ENCODE results near the gene ATP8A2. TPM values are rescaled to one million over a fixed set of nuclear protein-coding genes. Genes with fewer than 3 reads are reported as not detected.
"Not testable (repeated sequence)": the region's sequence is repeated elsewhere in the genome, so short reads cannot be mapped to it uniquely, and the experiment has no call there.

The ATP8A2 gene
- total RNA-seq, 1 experiment from 2014 or later: not detected

DNA sequence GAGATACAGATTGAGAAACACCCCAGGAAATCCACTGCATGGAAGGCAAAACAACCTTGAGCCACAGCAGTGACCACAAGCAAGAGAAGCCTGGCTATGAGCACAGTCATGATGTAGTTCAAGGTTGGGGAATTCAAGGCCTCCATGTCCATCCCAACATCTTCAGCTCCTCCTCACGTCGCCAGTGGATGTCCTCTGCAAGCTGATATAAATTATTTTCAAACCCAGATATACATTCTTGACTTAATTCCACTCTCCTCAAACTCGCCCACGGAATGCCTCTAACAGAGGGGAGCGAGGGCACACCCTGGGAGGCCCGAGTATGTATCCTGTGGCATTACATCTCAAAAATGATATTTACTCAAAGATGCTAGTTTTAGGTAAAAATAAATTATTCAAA lies 574.5 kb downstream of the ATP8A2 start:
- CTCF ChIA-PET: no interaction called here

DNA sequence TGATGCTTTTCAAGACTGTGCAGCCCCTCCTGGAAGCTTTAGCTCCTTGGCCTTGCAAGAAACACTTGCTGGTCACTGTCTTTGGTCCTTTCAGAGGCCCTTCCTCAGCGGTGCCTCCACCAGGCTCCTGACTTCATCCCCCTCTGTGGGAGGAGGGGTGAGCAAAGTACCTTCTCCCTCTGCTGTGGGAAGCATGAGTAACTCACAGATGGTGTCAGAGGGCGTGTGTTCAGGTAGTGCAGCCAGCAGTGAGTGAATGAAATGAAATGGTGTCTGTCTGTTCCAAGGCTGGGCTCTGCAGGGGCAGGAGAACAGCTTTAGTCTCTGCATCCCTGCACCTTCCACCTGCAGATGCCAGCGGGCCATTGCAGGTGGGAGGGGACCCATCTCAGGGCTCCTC lies 577.1 kb downstream of the ATP8A2 start:
- Histone ChIP-seq H4K20me1 (ENCODE audit: insufficient read depth) (no peaks in the 10 kb centered on the region), H2AFZ (no peak overlapping the region), H3F3A (ENCODE audit: insufficient read depth, low read depth) (no peaks in the 10 kb centered on the region), H3K4me2 (no peak overlapping the region), H3K9me2 (ENCODE audit: insufficient read depth) (no peaks in the 10 kb centered on the region), H3K27me3 (ENCODE audit: insufficient read depth, low read depth) (peaks cover 92% of the 10 kb centered on the region), H3K79me2 (ENCODE audit: low read depth) (no peaks in the 10 kb centered on the region), H3K27ac (no peak overlapping the region), H3K36me3 (ENCODE audit: low read depth) (no peaks in the 10 kb centered on the region), H3K9me3 (ENCODE audit: insufficient read depth, low read depth) (no peaks in the 10 kb centered on the region), H3K4me3 (no peak overlapping the region), H3K4me1 (replicated peaks; ENCODE audit: insufficient read depth) (no peaks in the 10 kb centered on the region)
- DNase-seq: no peak
- no peak for TF ChIP-seq EZH2 (IDR thresholded peaks at IDR 0.05; ENCODE audit: low read depth)
- TF ChIP-seq, protein P1, sequence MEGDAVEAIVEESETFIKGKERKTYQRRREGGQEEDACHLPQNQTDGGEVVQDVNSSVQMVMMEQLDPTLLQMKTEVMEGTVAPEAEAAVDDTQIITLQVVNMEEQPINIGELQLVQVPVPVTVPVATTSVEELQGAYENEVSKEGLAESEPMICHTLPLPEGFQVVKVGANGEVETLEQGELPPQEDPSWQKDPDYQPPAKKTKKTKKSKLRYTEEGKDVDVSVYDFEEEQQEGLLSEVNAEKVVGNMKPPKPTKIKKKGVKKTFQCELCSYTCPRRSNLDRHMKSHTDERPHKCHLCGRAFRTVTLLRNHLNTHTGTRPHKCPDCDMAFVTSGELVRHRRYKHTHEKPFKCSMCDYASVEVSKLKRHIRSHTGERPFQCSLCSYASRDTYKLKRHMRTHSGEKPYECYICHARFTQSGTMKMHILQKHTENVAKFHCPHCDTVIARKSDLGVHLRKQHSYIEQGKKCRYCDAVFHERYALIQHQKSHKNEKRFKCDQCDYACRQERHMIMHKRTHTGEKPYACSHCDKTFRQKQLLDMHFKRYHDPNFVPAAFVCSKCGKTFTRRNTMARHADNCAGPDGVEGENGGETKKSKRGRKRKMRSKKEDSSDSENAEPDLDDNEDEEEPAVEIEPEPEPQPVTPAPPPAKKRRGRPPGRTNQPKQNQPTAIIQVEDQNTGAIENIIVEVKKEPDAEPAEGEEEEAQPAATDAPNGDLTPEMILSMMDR (conservative IDR thresholded peaks at IDR 0.05): no peak
- BruUV-seq (replicated peaks): no TSS peak
- ChIA-PET POLR2A (ENCODE audit: unreplicated experiment) (no interaction called here), CTCF (no interaction called here)
- intact Hi-C loops (cut with micrococcal nuclease; ENCODE audit: unreplicated experiment): no loop called here

More for the DNA sequence above, 574.5 kb downstream of the ATP8A2 start:
- TF ChIP-seq EZH2 (IDR thresholded peaks at IDR 0.05; ENCODE audit: low read depth): no peak
- TF ChIP-seq, protein P1 (conservative IDR thresholded peaks at IDR 0.05): no peak
- H3K27me3 ChIP-seq (ENCODE audit: insufficient read depth, low read depth): peaks cover 98% of the 10 kb centered on the region
- no peaks in the 10 kb centered on the region for H3K9me2 ChIP-seq (ENCODE audit: insufficient read depth)
- H3K4me2 ChIP-seq: no peak overlapping the region
- no peak overlapping the region for H3K4me3 ChIP-seq
- H4K20me1 ChIP-seq (ENCODE audit: insufficient read depth): no peaks in the 10 kb centered on the region
- no peak for DNase-seq
- H3K36me3 ChIP-seq (ENCODE audit: low read depth): no peaks in the 10 kb centered on the region
- no peaks in the 10 kb centered on the region for H3K9me3 ChIP-seq (ENCODE audit: insufficient read depth, low read depth)
- no peak overlapping the region for H2AFZ ChIP-seq
- BruUV-seq (replicated peaks): no TSS peak
- POLR2A ChIA-PET (ENCODE audit: unreplicated experiment): no interaction called here
- H3K4me1 ChIP-seq (replicated peaks; ENCODE audit: insufficient read depth): no peaks in the 10 kb centered on the region
- H3F3A ChIP-seq (ENCODE audit: insufficient read depth, low read depth): no peaks in the 10 kb centered on the region
- intact Hi-C loops (cut with micrococcal nuclease; ENCODE audit: unreplicated experiment): no loop called here
- H3K79me2 ChIP-seq (ENCODE audit: low read depth): no peaks in the 10 kb centered on the region
- H3K27ac ChIP-seq: no peak overlapping the region

DNA sequence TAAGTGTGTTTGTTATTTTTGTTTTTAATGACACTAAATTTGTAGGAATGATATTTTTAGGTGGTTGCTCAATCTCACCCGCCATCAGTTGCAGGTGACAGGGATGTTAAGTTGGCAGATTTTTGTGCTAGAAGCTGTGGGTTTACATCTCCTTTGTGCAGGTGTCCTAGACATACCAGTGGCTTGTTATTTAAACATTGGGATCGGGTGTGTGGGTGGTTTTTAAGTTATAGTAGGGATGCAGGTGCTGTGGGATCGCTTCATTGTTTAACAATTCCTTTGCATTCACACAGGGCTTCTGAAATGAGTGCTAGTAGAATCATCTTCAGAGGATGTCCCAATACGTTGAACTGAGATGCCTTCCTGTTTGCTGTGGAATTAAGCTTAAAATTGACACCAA lies 580.1 kb downstream of the ATP8A2 start:
- no peaks in the 10 kb centered on the region for H3K9me2 ChIP-seq (ENCODE audit: insufficient read depth)
- H3K27me3 ChIP-seq (ENCODE audit: insufficient read depth, low read depth): peaks cover 73% of the 10 kb centered on the region
- BruUV-seq (replicated peaks): no TSS peak
- H3K4me3 ChIP-seq: no peak overlapping the region
- H3K27ac ChIP-seq: no peak overlapping the region
- no peaks in the 10 kb centered on the region for H3F3A ChIP-seq (ENCODE audit: insufficient read depth, low read depth)
- H2AFZ ChIP-seq: no peak overlapping the region
- TF ChIP-seq EZH2 (IDR thresholded peaks at IDR 0.05; ENCODE audit: low read depth): no peak
- TF ChIP-seq, protein P1 (conservative IDR thresholded peaks at IDR 0.05): no peak
- no peaks in the 10 kb centered on the region for H4K20me1 ChIP-seq (ENCODE audit: insufficient read depth)
- no peaks in the 10 kb centered on the region for H3K79me2 ChIP-seq (ENCODE audit: low read depth)
- no peaks in the 10 kb centered on the region for H3K4me1 ChIP-seq (replicated peaks; ENCODE audit: insufficient read depth)
- ChIA-PET POLR2A (ENCODE audit: unreplicated experiment) (no interaction called here), CTCF (no interaction called here)
- intact Hi-C loops (cut with micrococcal nuclease; ENCODE audit: unreplicated experiment): no loop called here
- no peak overlapping the region for H3K4me2 ChIP-seq
- H3K36me3 ChIP-seq (ENCODE audit: low read depth): no peaks in the 10 kb centered on the region
- H3K9me3 ChIP-seq (ENCODE audit: insufficient read depth, low read depth): no peaks in the 10 kb centered on the region
- DNase-seq: no peak

DNA sequence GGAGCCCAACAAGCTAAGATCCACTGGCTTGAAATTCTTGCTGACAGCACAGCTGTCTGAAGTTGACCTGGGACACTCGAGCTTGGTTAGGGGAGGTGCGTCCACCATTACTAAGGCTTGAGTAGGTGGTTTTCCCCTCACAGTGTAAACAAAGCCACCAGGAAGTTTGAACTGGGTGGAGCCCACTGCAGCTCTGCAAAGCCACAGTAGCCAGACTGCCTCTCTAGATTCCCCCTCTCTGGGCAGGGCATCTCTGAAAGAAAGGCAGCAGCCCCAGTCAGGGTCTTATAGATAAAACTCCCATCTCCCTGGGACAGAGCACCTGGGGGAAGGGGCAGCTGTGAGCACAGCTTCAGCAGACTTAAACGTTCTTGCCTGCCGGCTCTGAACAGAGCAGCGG lies 582.3 kb downstream of the ATP8A2 start:
- H3K4me2 ChIP-seq; BruUV-seq (replicated peaks); POLR2A ChIA-PET (ENCODE audit: unreplicated experiment): not testable (repeated sequence)

DNA sequence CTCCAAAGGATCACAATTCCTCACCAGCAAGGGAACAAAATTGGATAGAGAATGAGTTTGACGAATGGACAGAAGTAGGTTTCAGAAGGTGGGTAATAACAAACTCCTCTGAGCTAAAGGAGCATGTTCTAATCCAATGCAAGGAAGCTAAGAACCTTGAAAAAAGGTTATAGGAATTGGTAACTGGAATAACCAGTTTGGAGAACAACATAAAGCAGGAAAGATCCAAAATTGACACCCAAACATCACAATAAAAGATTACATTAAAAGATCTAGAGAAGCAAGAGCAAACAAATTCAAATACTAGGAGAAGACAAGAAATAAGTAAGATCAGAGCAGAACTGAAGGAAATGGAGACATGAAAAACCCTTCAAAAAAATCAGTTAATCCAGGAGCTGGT lies 583.2 kb downstream of the ATP8A2 start:
- peaks cover 46% of the 10 kb centered on the region for H3K27me3 ChIP-seq (ENCODE audit: insufficient read depth, low read depth)
- H3K79me2 ChIP-seq (ENCODE audit: low read depth); H3K27ac ChIP-seq; H3K9me3 ChIP-seq (ENCODE audit: insufficient read depth, low read depth); H4K20me1 ChIP-seq (ENCODE audit: insufficient read depth); DNase-seq; H3K4me2 ChIP-seq; H3K9me2 ChIP-seq (ENCODE audit: insufficient read depth); CTCF ChIA-PET; POLR2A ChIA-PET (ENCODE audit: unreplicated experiment); H2AFZ ChIP-seq; H3K4me3 ChIP-seq; H3K36me3 ChIP-seq (ENCODE audit: low read depth); BruUV-seq (replicated peaks); intact Hi-C loops (cut with micrococcal nuclease; ENCODE audit: unreplicated experiment); H3F3A ChIP-seq (ENCODE audit: insufficient read depth, low read depth); H3K4me1 ChIP-seq (replicated peaks; ENCODE audit: insufficient read depth): not testable (repeated sequence)

More for the DNA sequence above, 582.3 kb downstream of the ATP8A2 start:
- H3K9me3 ChIP-seq (ENCODE audit: insufficient read depth, low read depth); H2AFZ ChIP-seq; H3K4me3 ChIP-seq; H3K9me2 ChIP-seq (ENCODE audit: insufficient read depth); H3K36me3 ChIP-seq (ENCODE audit: low read depth); H3F3A ChIP-seq (ENCODE audit: insufficient read depth, low read depth); H3K4me1 ChIP-seq (replicated peaks; ENCODE audit: insufficient read depth); H3K27ac ChIP-seq; DNase-seq; CTCF ChIA-PET; intact Hi-C loops (cut with micrococcal nuclease; ENCODE audit: unreplicated experiment); H4K20me1 ChIP-seq (ENCODE audit: insufficient read depth); H3K79me2 ChIP-seq (ENCODE audit: low read depth): not testable (repeated sequence)
- peaks cover 52% of the 10 kb centered on the region for H3K27me3 ChIP-seq (ENCODE audit: insufficient read depth, low read depth)
